NCI-H82 treated with DMSO at 0.1 percent for 48 hours (cell line): Measurements from ENCODE around the gene ALS2CL.

Source experiments
- DNase-seq: peaks from one replicate; lab custom pipeline; 2025; ENCODE audit not compliant: unreplicated experiment; lab: John Stamatoyannopoulos, UW

The ALS2CL gene

DNA sequence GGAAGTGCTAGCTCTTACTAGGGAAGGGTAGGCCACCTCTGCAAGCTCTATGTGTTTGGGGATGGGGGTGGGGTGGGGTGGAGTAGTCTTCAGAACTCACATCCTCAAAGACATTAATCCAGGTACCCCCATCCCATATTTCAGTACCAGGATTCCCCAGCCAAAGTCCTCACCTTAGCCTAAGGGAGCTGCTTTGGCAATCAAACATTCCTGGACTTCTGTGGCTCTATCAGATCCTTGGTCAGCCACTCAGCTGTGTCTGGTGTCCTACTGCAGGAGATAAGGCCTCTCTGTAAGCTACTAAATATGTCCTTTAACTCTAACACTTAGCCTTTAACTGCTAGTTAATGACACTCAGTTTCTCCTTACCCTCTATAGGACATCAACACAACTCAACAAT is 54.3 kb downstream of the ALS2CL start:
- no peak for DNase-seq

DNA sequence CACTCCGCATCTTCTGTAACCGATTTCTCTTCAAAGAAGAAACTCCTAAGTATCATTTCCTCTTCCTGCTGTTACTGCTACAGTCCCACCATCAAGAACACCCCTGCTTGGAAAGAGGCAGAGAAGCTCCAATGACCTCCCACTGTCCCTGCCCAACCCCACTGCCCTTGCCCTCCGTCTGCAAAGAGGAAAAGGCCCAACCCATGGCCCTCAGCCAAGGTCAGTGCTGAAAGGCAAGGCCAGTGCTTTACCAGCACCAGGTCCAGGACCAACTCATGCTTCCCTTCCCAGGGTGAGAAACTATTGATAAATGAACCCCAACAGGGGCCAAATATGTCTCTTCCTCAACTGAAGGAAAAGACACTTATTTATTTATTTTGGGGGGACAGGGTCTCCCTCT is 58.6 kb downstream of the ALS2CL start:
- no peak for DNase-seq

DNA sequence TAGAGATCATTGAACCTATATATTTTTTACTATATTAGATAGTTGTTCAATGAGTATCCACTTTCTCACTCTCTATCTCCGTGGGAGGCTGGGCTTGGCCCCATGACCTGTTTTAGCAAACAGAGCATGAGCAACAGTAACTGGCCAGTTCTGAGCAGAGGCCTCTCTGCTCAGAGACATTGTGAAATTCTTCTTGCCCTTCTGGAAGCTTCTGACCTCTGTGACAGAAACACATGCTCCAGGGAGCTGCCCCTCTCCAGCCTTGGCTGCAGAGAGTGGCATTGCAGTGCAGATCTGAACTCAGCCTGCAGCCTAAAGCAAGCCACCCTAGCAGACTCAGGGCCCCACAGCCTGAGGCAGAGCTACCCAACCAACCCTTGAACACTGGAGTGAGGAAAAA is 60.7 kb downstream of the ALS2CL start:
- no peak for DNase-seq

DNA sequence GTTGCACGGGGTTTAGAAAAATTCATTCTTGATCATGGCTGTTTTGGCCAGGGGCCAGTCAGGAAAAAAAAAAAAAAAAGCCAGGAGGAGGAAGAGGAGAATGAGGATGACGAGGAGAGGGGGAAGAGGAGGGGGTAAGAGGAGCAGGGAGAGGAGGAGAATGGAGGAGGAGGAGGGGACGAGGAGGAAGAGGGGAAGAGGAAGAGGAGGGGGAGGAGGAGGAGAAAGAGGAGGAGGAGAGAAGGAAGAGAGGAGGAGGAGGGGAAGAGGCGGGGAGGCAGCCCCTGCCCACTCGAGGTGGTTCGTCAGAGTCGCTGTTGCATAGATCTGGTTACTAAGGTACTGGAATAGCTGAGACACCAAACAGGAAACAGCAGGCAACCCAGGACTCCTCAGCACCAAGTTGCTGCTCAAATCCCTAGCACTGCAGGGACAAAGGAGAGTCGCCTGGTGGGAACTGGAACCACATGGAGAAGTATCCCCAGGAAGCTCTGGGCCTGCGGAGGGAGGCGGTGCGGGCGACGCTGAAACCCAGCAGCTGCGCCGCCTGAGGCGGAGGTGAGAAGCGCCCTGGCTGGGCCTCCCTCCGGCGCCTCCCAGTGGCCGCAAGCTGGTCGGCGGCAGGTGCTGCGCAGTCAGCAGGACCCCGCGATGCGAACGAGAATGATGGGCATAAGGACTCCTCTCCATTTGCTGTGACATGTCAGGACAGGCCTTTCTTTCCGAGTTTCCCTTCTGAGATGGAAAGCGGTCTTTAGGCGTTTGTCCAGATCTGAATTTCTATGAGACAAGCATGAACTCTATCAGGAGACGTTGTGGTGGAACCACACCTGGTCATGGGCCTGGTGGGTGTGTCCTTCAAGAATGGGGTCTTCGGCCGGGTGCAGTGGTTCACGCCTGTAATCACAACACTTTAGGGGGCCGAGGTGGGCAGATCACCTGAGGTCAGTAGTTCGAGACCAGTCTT is 63.6 kb downstream of the ALS2CL start:
- peak; percentile 4 for DNase-seq

DNA sequence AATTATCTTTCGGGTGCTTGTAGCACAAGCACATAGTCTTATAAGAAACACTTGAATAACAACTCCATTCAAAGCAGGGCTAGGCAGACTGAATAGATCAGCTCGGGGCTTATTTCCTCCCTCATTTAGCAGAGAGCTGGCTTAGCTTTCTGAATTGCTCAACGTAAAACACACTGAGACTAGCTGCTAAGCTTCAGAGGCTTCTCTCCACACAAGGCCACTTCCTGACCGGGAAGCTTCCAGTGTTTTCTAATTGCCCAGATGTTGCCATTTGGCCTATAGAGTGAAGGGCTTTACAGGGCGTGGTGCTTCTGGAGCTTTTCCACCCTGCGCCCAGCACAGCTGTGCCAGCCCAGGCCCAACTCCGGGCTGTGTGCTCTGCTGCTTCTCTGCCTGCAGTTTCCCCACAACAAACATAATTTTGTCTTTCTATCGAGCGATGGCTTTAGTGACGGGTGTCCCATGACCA is 64.5 kb downstream of the ALS2CL start:
- no peak for DNase-seq

DNA sequence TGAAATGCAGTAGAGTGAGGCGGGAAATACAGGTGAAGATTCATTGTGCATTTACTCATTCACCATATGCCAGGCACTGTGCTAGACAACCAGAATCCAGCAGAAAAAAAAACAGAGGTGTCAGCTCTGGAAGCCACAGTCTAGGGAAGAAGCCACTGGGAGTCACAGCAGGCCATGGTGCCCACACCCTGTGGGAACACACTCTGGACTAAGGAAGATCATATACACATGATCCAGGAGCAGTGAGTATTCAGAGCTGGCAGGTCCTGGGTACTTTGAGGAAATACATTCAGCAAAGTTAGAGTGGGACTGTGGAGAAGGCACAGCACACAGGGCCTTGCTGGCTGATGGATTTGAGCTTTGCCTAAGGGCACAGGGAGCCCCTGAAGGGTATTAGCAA is 66.4 kb downstream of the ALS2CL start:
- no peak for DNase-seq

DNA sequence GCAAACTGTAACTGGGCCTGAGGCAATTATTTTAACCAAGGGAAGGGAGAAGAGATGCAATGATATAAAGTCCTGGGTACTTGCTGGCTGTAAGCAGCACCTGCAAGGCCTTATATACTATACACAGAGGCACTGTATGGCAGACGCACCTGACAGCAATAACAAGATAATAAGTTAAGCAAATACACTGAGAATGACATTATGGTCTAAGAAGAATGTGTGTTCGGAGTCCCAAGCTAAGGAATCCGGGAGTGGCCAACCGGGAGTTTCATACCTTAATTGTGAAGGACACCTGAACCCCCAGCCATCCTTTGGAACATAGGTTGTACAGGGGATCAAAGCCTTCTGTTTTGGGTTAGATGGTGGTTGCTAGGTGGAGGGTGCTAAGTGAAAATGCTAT is 67.4 kb downstream of the ALS2CL start:
- no peak for DNase-seq

DNA sequence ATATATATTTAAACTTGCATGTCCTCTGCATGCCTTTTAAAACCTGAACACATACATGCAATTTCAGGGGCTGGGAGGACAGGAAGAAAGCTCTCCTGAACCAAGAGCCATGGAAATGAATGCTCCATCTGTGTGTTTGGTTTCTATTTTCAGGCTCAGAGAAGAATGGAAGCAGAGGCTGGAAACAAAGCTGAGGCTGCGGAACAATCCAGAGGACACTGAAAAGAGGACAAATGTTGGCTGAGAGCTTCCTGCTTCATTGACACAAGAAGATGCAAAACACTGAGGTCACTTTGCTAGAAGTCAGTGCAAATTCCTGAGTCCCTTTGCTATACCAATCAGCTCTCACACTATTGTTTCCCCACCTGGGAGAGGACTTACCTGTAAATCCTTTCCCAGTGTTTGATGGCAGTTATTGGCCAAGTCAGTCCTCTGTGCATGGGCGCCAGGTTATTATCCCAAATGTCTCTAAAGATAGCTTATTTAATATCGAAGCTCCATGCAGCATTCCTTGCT is 68.4 kb downstream of the ALS2CL start:
- no peak for DNase-seq

DNA sequence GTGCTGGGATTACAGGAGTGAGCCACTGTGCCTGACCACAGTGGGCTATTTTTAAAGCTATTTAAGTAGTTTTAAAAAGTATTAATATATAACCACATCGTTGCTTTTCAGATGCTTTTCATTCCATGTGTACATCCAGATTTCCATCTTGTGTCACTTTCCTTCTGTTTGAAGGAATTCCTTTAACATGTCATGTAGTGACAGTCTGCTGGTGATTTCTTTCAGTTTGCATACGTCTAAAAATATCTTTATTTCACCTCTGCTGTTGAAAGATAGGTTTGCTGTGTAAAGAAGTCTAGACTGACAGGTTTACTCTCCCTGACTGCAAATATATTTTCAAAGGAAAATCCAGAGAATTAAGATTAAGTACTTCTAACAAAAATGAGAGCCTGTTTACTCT is 68.9 kb downstream of the ALS2CL start:
- no peak for DNase-seq

DNA sequence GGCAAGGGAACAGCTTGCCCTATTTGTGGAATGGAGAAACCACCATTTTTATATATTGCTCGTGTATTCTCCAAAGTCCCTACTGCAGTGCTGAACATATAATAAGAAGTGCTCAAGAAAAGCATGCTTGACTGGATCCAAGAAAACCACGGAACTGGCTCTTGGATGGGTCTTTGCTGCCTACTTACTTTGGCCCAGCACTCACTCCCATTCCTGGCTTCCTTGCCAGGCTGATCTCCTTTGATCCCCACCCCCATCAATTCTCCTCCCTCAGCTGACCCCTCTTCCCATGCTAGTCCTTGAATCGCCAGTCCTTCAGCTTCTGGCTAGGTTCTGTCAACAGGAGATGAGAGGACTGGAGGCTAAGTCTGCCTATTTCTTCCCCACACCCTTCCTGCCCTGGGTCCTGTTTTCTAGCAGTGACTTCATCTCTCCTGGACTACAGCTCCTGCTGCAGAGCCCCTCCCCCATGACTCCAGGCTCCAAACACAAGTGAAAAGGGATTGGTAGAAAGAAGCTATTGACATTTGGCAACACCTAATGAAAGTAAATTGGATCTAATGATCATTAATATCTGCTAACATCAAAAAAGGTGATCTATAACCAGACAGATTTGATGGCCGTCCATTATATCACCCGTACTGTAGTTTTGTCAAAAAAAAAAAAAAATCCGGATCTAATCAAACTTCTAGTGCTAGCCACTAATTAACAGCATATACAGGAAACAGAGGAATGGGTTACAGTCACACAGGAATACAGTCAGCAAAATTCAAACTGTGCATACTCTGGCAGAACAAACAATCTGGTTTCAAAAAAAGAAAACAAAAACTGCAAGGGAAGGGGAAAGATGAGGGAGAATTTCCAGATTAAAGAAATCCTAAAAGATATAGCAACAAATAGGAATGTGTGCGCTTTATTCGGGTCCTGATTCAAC is 73.4 kb downstream of the ALS2CL start:
- DNase-seq: no peak
